ENCODE measurements around the gene CLPSL1. TPM values are rescaled to one million over a fixed set of nuclear protein-coding genes. Genes with fewer than 3 reads are reported as not detected.

CLPSL1 gene
- total and polyA plus RNA-seq, 8 donors = not detected

DNA sequence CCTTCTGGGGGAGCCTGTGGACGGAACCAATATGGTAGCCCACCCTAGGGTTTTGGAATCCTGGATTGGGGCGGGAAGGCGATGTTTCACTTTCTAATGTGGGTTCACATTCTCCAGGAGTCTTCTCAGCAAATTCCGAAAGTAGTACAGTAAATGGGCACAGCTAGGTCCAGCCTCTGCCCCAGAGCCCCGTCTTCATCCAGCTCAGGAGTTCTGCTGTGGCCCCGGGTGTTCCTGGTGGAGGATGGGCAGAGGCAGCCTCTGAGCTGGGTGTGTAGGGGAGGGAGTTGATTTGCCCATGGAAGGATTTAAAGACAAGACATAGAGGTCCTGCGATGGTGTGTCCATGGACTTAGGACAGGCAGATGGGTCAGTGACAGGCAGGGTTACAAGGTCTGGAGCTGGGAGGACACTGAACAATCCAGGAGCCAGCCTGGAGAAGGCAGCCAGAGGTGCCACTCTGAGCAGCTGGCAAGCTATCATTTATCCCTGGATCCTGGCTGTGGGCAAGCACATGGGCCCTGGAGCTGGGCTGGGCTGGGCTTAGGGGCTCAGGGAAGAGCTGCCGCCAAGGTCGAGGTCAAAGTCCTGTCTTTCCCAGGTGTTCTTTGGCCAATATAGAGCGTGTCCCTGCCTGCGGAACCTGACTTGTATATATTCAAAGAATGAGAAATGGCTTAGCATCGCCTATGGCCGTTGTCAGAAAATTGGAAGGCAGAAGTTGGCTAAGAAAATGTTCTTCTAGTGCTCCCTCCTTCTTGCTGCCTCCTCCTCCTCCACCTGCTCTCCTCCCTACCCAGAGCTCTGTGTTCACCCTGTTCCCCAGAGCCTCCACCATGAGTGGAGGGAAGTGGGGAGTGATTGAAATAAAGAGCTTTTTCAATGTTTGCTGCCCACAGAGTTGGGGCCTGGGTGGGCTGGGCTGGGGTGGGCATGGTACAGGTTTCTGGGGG, 6.7 kb downstream of the CLPSL1 start:
- Histone ChIP-seq H3K4me1 (peaks cover 0 to 8% (median 0%) of the 10 kb centered on the region in 4 donors), H3K9me3 (no peaks in the 10 kb centered on the region), H3K27me3 (peaks cover 13 to 53% (median 28%) of the 10 kb centered on the region in 3 donors), H3K27ac (no peak overlapping the region), H3K36me3 (no peaks in the 10 kb centered on the region), H3K4me3 (no peak overlapping the region)
- DNase-seq = no peak
- 74 to 81% (median 77%) methylated on average over 13 of the region's 13 CpGs for WGBS, 5 donors
- no peak for TF ChIP-seq POLR2A (IDR thresholded peaks at IDR 0.05)
- TF ChIP-seq, protein P1, sequence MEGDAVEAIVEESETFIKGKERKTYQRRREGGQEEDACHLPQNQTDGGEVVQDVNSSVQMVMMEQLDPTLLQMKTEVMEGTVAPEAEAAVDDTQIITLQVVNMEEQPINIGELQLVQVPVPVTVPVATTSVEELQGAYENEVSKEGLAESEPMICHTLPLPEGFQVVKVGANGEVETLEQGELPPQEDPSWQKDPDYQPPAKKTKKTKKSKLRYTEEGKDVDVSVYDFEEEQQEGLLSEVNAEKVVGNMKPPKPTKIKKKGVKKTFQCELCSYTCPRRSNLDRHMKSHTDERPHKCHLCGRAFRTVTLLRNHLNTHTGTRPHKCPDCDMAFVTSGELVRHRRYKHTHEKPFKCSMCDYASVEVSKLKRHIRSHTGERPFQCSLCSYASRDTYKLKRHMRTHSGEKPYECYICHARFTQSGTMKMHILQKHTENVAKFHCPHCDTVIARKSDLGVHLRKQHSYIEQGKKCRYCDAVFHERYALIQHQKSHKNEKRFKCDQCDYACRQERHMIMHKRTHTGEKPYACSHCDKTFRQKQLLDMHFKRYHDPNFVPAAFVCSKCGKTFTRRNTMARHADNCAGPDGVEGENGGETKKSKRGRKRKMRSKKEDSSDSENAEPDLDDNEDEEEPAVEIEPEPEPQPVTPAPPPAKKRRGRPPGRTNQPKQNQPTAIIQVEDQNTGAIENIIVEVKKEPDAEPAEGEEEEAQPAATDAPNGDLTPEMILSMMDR (IDR thresholded peaks at IDR 0.05) = no peak
- no peak for TF ChIP-seq EP300 (IDR thresholded peaks at IDR 0.05)
- no peak for TF ChIP-seq POLR2AphosphoS5 (IDR thresholded peaks at IDR 0.05)
- intact Hi-C loops (cut with DNase I; ENCODE audit: low total_unique reads) = no loop called here

DNA sequence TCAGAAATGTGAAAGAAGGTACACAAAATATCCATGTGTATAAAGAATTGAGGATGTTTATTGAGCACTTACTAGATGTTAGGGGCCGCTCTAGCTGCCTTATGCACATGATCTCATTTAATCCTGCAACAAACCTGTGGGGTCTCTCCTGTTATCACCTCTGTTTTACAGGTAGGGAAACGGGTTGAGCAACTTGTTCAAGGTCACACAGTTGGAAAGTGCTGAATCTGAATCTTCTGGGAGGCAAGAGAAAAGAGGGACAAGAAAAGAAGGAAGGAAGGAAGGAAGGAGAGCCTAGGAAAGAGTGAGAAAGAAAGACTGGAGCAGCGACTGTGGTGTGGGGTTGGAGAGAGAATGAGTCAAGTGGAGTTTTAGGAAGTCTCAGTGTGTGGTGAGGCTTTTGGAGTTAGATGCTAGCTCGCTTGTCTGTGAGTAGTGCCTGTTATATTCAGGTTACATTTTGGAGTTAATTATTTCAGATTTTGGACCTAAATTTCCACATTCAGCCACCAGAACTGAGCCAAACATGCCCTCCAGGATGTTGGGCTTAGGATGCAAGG, 7.7 kb downstream of the CLPSL1 start:
- no peak overlapping the region for H3K4me3 ChIP-seq
- H3K27ac ChIP-seq = no peak overlapping the region
- DNase-seq = no peak
- H3K9me3 ChIP-seq = no peaks in the 10 kb centered on the region
- 59 to 65% (median 60%) methylated on average over 4 of the region's 4 CpGs for WGBS, 5 donors
- peaks cover 0 to 8% (median 0%) of the 10 kb centered on the region in 4 donors for H3K4me1 ChIP-seq
- peaks cover 13 to 45% (median 28%) of the 10 kb centered on the region in 3 donors for H3K27me3 ChIP-seq
- no peak for TF ChIP-seq POLR2A (IDR thresholded peaks at IDR 0.05)
- TF ChIP-seq, protein P1 (IDR thresholded peaks at IDR 0.05) = no peak
- TF ChIP-seq EP300 (IDR thresholded peaks at IDR 0.05) = no peak
- no peak for TF ChIP-seq POLR2AphosphoS5 (IDR thresholded peaks at IDR 0.05)
- H3K36me3 ChIP-seq = no peaks in the 10 kb centered on the region
- intact Hi-C loops (cut with DNase I; ENCODE audit: low total_unique reads) = no loop called here

DNA sequence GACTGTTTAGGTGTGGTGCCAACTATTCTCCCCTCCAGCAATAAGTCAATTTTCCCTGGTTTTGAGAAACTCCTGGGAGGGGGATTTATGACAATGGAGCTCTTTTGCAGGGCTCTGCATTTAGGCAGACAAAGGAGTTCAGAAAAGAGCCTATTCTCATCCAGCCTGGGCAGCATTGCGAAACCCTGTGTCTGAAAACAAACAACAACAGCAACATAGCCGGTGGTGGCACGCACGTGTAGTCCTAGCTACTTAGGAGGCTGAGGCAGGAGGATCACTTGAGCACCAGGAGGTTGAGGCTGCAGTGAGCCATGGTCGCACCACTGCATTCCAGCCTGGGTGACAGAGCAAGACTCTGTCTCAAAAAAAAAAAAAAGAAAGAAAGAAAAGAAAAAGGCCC, 9.9 kb downstream of the CLPSL1 start:
- TF ChIP-seq, protein P1 (IDR thresholded peaks at IDR 0.05) = no peak
- TF ChIP-seq POLR2A (IDR thresholded peaks at IDR 0.05) = no peak
- TF ChIP-seq POLR2AphosphoS5 (IDR thresholded peaks at IDR 0.05) = no peak
- no peak for TF ChIP-seq EP300 (IDR thresholded peaks at IDR 0.05)
- Histone ChIP-seq H3K27ac (no peak overlapping the region), H3K36me3 (no peaks in the 10 kb centered on the region), H3K27me3 (peaks cover 13 to 50% (median 28%) of the 10 kb centered on the region in 3 donors), H3K4me1 (peaks cover 0 to 8% (median 0%) of the 10 kb centered on the region in 4 donors), H3K9me3 (no peaks in the 10 kb centered on the region), H3K4me3 (no peak overlapping the region)
- DNase-seq = no peak
- WGBS, 5 donors = 74 to 80% (median 78%) methylated on average over 5 of the region's 5 CpGs
- intact Hi-C loops (cut with DNase I; ENCODE audit: low total_unique reads) = no loop called here

DNA sequence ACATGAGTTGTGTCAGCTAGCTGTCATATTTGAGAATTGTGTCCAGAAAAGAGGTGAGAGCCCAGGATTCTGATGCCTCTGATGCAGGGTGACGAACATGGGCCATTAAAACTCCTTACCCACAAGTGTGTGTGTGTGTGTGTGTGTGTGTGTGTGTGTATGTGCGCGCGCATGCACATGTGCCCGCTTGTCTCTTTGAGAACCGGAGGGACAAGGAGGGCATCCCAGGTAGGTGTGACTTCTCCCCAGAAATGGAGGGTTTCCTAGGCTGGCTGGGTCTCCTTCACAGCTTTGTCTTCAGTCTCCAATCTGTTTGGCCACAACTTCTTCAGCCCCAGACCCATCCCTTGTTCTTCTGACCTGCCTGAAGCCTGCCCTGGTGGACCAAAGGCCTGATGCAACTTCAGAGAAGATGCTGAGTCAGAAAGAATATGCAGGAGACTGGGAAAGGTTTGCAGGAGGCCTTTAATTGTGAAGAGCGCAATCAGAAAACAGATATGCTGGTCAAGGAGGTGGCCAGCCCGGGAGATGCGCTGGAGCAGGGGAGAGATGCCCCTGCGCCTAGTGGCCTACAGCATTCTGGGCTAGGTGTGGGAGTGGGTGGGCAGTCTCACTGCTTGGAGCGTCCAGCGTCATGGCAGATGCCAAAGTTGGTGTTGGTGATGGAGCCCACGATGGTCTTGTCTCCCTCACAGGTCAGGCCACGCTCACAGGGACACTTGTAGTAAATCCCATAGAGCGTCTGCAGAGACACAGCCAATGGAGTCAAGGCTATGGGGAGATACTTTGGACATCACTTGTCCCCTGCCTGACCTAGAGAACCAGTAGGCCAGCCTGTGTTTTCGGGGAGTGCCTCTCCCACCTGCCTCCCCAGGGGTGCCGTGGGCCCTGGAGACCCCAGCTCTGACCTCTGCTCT, 14.0 kb downstream of the CLPSL1 start:
- H3K27me3 ChIP-seq = peaks cover 0 to 23% (median 1%) of the 10 kb centered on the region in 3 donors
- H3K4me3 ChIP-seq = no peak overlapping the region
- WGBS, 5 donors = 87 to 91% (median 90%) methylated on average over 17 of the region's 17 CpGs
- H3K4me1 ChIP-seq = no peaks in the 10 kb centered on the region
- intact Hi-C loops (cut with DNase I; ENCODE audit: low total_unique reads) = no loop called here
- H3K27ac ChIP-seq = no peak overlapping the region
- no peaks in the 10 kb centered on the region for H3K9me3 ChIP-seq
- DNase-seq = no peak
- H3K36me3 ChIP-seq = no peaks in the 10 kb centered on the region
- no peak for TF ChIP-seq EP300 (IDR thresholded peaks at IDR 0.05)
- TF ChIP-seq, protein P1 (IDR thresholded peaks at IDR 0.05) = no peak
- no peak for TF ChIP-seq POLR2A (IDR thresholded peaks at IDR 0.05)
- TF ChIP-seq POLR2AphosphoS5 (IDR thresholded peaks at IDR 0.05) = no peak

Data from stomach (tissue), 9 donors.